Occipital lobe (tissue), 2 donors: ENCODE results near the gene LILRA2. TPM values are rescaled to one million over a fixed set of nuclear protein-coding genes. Genes with fewer than 3 reads are reported as not detected.
"Not testable (repeated sequence)": the region's sequence is repeated elsewhere in the genome, so short reads cannot be mapped to it uniquely, and the experiment has no call there.

ENCODE experiments used
- DNase-seq: peaks from one replicate; lab custom pipeline; 2025; lab: John Stamatoyannopoulos, UW
- total RNA-seq: library from RNA; depleted of rRNA; stranded (reverse); fragments of >200 nt; gene quantifications from one replicate; pipeline ENCODE4 v1.2.3, GENCODE V29; 2014

The LILRA2 gene
- total RNA-seq: 0.94 TPM

DNA sequence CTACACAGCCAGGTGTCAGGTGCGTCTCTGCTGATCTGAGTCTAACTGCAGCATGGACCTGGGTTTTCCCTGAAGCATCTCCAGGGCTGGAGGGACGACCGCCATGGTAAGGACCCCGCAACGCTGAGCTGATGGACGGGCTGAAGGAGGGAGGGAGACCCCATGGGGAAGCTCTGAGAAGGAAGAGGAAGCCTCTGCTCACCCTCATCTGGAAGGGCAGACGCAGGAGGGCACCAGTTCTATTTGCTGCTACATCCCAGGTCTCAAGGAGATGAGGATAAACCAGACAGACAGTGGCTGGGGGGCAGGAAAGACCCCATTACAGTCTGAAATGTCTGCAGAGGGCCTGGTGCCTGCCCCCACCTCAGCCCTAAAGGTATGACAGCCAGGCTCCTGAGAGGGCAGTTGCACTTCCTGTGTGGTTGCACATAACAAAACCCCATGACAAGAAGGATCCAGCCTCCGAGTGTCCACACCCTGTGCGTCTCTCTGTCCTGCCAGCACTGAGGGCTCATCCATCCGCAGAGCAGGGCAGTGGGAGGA lies at the start of gene LILRA2:
Gene LILRA2, plus strand, starts transcription at position 461 of the 543 bp plus-strand sequence. CDS start 89 bp downstream, outside the sequence.
- DNase-seq: no peak

DNA sequence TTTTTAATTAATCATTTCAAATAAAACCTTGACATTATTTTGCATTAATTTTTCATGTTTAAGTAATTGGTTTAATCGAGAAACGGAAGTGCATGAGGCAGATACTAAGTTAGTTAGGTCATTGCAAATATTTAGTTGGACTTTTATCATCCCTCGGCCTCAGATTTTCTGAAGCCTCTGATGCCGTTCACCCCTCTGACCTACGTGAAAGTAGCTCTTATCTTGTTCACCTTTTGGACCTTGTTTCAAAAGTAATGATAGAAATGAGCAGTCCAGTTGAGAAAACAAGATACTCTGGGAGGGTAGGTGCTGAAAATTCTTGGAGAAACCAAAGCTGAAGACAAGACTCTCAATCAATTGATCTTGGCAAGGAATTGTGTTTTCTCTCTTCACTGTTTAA lies 48.0 kb upstream of the LILRA2 start:
- no peak for DNase-seq

DNA sequence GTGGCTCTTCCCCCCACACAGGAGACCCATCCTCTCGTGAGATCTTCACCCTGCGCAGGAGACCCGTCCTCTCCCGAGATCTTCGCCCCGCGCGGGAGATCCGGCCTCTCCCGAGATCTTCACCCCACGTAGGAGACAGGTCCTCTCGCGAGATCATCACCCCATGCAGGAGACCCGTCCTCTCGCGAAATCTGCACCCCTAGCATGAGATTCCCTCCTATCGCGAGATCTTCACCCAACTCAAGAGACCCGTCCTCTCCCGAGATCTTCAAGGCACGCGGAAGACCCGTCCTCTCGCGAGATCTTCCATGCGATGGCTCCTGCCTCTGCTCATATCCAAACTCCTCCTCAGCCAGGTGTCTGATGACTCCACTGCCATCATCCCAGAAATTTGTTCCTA lies 46.6 kb upstream of the LILRA2 start:
- DNase-seq: no peak

DNA sequence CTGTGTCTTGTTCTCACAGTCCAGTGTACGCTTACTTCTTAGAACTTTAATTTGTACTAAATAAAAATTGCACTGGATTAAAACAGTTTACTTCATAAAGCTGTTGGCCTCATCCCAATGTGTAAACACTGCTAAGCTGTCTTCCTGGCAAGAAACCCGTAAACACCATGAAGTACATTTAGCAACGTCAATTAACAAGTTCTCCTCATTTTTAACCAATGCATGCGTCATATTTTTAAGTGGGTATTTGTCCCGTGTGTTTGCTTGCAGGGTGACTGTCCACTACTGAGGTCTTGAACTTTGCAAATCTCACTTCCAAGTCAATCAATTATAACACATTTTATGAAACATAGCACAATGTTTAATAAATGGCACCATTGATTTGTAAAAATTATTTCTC lies 42.7 kb upstream of the LILRA2 start:
- no peak for DNase-seq

DNA sequence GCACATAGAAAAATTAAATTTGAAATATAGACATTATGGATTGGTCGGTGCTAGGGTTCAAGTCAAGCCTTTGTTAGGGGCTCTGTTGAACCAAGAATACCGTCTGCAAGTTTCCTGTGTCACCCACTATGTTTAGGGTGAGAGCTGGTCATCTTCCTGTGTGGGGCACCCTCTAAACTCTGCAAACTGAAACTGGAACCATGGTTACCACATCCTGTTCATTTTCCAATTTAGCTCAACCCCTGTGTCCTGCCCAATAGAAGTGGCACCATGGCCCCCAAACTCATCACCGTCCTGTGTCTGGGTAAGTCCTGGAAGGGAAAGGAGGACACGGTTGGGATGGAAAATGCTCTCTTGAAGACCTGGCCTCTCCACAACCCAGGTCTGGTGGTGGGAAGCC lies 41.1 kb upstream of the LILRA2 start:
- DNase-seq: no peak

DNA sequence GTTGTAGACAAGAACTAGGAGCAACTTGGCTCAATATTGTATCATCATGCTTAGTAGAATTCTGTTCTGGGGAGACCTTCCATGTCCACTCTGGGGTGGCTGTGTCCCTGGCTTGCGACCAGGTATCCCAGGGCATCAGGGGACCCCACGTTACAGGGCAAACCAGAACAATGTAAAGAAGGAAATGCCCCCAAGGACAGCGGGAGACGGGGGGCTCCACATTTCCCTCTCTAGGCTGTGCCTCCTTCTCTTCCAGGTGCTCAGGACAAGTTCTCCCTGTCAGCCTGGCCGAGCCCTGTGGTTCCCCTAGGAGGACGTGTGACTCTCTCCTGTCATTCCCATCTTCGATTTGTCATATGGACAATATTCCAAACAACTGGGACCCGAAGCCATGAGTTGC lies 40.1 kb upstream of the LILRA2 start:
- no peak for DNase-seq

DNA sequence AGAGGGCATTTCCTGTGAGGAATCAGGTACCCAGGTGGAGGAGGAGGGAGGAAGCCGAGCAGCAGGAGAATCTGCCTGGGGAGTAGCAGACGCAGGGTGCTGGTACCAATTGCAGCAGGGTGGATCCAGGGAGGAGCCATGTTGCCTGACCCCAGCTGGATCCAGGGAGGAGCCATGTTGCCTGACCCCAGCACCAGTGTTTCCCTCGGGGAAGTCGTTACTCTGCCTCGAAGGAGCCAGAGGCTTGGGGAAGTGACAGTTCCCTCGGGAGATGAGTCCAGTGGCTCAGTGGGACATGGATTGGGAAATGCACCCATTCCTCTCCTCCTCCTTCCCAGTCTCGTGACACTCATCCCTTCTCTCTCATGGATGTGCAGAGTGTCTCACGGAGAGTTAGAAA lies 39.4 kb upstream of the LILRA2 start:
- DNase-seq: no peak

DNA sequence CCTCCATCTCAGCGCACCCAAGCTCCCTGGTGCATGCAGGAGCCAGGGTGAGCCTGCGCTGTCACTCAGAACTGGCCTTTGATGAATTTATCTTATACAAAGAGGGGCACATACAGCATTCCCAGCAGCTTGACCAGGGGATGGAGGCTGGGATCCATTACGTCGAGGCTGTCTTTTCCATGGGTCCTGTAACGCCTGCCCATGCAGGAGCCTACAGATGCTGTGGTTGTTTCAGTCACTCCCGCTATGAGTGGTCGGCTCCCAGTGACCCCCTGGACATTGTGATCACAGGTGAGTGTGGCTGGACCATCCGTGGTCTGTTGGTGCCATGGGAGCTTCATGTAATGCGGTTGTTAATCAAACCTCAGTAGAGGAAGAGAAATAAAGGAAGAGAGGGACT lies 38.0 kb upstream of the LILRA2 start:
- DNase-seq: no peak

DNA sequence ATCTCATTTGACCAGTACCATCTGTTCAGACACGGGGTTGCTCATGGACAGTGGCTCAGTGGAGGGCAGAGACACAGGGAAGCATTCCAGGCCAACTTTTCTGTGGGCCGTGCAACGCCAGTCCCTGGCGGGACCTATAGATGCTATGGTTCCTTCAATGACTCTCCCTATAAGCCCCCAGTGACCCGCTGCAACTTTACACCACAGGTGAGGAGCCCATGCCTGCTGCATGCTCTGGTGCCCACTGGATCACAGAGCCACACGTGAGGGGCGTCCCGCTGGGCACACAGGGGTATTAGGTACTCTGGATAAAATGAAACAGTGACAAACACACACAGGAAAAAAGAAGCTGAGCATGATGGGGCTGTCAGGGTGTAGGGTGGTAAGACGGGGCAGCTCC lies 36.6 kb upstream of the LILRA2 start:
- no peak for DNase-seq

DNA sequence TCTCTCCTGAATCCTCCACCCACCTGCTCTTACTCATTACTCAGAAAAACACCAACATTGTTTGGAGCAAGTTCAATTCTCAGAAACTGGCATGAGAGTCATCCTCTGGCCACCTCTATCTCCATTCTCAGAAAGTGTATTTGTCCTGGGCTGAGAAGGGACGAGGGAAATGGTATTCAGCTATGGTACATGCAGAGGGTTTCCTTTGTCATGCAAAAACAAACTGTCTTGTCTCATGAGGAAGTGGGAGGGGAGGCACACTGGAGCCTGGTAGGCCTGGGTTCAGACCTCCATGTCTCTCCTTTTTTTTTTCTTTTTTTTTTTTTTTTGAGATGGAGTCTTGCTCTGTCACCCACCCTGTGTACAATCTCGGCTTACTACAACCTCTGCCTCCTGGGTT lies 31.9 kb upstream of the LILRA2 start:
- DNase-seq: no peak

DNA sequence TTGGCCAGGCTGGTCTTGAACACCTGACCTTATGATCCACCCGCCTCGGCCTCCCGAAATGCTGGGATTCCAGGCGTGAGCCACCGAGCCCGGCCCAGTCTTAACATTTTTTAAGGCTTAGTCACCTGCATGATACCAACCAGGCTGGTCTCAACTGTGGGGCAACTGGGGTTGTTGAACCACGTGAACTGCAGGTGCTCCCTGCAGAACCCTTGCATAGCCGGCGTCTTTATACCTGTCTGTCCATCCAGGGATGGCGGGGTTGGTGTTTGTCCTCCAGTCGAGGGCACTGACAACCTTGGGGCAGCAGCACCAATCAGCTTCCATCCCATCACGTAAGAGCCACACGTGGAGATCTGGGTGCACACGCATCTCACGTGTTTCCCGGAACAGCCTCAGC lies 24.8 kb upstream of the LILRA2 start:
- DNase-seq: no peak

DNA sequence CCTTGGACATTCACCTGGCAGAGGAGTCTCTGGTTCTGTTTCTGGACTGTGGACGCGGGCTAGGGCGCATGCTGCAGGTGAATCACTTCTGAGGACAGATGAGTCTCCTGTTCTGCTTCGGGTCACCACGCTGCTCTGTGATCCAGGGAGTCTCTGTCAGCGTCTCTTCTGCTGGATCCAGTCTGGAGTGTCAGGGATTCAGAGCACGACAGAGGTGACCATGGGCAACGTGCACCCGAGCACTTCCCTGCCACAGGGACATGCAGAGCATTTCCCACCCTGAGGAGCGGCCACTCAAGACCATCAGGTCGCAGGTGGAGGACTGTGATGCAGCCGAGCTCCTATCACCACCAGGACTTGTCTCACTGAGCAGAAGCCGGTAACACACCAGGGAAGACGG lies 24.4 kb upstream of the LILRA2 start:
- DNase-seq: no peak

DNA sequence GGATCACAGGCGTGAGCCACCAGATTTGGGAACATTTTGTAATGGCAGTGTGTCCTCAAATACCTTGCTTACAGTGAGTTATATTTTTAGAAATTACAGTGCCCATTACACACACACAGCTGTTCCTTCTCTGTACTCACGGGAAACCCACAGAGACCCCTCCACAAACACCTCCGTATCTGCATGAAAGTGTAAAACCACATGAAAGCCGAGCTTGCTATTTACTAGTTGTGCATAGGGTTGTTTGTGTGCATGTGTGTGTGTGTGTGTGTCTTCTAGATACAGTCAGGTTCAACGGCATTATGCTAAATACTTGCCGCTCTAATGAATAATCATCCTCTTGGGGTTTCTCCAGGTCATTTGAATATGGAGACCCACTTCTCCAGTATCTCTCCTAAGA lies 22.3 kb upstream of the LILRA2 start:
- no peak for DNase-seq

DNA sequence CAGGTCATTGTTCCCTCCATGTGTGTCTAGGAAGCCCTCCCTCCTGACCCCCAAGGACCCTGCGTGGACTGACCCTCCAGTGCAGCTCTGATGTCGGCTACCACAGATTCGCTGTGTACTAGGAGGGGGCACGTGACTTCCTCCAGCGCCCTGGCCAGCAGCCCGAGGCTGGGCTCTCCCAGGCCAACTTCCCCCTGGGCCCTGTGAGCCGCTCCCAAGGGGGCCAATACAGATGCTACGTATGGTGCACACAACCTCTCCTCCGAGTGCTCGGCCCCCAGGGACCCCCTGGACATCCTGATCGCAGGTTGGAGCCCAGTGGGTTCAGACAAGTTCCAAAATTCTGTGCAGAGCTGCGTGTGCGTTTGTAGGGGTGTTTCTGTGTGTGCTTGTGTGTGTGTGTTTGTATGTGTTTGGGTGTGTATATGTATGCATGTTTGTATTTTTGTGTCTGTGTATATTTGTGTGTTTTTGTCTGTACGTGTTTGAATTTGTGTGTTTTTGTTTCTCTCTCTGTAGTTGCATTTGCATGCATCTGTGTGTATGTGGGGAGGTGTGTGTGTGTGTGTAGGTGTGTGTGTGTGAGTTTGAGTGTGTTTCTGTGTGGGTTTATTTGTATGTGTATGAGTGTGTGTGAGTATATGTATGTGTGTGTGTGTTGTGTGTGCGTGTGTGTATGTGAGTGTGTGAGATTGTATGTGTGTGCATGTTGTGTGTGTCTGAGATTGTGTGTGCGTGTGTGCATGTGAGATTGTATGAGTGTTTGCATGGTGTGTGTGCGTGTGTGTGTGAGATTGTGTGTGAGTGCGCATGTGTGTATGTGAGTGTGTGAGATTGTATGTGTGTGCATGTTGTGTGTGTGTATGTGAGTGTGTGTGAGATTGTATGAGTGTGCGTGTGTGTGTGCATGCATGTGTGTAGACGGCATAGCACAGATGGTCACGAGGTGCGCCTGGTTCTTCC lies 21.4 kb upstream of the LILRA2 start:
- no peak for DNase-seq

DNA sequence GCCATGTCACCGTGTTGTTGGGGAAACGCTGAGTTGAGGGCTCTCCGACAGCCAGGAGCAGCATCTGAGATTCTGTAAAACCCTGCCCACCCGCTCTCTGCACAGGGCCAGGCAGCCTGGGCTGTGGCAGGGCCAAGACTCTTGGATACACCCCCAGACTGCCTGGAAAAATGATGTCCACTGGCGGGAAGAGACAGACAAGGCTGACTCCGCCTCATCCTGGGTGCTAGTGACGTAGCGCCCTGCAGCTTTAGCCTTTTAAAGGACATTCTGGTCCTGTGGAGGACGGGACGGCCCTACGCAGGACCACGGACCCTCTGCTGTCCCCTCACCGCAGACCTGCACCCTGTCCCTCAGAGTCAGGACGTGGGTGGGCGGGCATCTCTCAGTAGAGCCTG lies 20.7 kb upstream of the LILRA2 start:
- DNase-seq: no peak

DNA sequence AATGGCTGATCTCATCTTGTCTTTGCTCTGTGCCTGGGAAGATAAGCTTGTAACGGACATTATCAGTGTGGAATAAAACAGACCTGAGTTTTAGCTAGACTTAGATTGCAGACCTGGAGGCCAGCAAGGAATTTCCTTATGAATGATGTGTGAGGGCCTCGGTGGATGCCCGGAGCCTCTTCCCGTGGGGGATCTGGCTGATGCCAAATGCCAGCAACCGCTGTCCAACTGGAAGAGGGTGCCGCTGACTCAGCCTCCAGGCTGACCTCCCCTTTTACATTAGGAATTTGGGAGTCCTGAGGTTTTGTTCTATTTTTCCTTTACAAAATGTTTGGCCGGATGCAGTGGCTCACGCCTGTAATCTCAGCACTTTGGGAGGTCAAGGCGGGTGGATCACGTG lies 19.6 kb upstream of the LILRA2 start:
- no peak for DNase-seq

DNA sequence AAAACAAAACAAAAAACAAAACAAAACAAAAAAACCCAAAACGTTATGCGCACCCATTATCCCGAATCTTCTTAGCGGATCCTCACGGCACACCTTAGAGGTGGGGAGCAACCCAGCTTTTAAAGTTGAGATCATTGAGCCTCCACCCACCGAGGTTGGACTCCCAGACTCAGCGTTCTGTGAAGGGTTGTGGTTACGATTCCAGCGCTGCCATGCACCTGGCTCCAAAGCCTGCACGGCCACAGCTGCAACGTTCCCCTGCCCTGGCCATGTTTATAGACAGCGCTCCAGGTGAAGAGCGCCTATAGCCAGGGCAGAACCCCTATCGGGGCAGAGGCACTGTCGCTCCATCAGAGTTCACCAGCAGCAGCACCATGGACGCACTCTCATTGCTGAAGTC lies 18.7 kb upstream of the LILRA2 start:
- DNase-seq: no peak

DNA sequence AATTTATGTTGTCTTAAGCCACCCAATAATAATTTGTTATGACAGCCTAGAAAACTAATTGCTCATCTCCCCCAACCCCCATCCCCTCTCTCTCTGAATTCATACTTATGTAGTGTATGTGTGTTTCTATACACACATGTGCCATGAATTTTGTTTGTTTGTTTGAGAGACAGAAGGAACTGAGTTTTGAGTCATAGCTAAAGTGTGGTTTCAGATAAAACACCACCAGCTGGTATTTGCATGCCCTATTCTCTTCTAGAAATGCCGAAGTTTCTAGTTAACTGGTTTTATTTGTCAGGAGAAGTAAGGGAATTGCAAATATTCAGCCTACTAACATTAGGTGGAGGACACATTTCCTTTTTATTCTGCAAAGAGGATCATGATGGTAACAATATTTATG lies 17.4 kb upstream of the LILRA2 start:
- DNase-seq: no peak

DNA sequence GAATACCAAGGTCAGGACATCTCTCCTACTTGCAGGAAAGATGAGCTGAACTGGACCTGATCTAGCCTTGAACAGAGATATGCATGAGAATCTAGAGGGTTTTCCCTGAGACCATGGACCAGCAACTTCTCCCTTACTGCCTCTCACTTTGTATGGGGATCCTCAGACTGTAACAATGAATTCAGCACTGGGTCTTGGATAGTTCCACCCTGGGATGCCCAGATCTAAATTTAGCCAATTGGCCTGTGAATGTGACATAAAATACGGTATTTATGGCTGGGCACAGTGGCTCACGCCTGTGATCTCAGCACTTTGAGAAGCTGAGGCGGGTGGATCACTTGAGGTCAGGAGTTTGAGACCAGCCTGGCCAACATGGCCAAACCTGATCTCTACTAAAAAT lies 15.3 kb upstream of the LILRA2 start:
- DNase-seq: no peak

DNA sequence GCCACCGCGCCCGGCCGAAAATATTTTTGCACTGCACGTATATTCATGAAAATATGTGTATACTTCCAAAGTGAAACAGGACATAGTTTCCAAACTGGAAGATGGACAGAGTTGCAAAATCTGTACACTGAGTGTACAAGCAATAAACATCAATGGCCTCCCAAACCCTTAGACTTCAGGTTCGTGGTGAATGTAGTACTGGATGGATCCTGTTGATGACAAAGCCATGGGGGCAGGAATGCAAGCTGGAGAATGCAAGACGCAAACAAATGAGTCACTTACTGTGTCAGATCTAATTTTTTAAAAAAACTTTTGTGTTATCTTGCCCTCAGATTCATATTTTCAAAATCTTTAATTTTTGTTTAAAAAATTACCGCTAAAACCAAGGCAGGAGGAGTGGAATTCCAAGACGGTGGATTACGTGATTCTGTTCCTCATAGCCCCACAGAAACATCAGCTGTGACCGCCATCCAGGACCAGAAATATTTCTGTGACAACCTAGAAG lies 12.7 kb upstream of the LILRA2 start:
- DNase-seq: no peak

DNA sequence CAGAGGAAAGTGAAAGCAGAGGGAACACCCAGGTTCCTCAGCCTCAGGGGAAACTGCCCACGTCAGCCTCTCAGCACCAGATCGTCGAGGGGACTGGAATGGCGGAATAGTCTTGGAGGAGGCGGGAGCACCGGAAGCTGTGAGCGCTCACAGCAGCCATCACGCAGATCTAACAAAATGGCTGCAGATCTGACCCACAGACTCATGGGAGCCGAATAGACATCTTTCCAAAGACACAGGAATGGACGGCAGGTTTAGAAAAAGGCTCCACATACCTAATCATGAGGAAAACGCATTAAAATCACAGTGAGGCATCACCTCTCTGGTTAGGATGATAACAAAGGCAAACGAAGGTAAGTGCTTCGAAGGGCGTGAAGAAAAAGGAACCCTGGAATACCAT lies 11.8 kb upstream of the LILRA2 start:
- DNase-seq: no peak

DNA sequence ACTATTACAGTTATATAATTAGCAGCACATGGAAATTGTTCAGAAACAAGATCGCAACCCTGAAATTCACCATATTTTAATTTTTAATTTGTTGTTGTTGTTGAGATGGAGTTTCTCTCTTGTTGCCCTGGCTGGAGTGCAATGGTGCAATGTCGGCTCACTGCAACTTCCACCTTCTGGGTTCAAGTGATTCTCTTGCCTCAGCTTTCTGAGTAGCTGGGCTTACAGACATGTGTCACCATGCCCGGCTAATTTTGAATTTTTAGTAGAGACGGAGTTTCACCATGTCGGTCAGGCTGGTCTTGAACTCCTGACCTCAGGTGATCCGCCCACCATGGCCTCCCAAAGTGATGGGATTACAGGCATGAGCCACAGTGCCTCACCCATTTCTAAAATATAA lies 10.4 kb upstream of the LILRA2 start:
- DNase-seq: not testable (repeated sequence)

DNA sequence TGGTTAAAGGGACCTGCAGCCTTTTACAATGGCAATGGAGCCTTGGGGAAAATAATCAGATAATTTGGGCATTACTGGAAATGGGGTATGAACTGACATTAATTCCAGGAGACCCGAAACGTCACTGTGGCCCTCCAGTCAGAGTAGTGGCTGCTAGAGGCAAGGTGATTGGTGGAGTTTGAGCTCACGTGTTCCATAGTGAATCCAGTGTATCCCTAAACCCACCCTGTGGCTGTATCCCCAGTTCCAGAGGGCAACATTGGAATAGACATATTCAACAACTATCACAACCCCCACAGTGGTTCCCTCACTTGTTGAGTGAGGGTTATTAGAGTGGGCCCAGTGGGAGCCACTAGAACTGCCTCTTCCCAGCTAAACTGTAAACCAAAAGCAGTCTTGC lies 3.3 kb upstream of the LILRA2 start:
- DNase-seq: no peak
